K562 (cell line): ENCODE measurements around the gene PPIF.

Experiments
- CEBPG ChIP-seq, 3 experiments: fragments of 200-800 bp in 1 of 3; sonication (Bioruptor generic) in 1 of 3; sonication (generic) in 1 of 3; formaldehyde crosslinking in 1 of 3; IDR thresholded peaks in 2 of 3; conservative IDR thresholded peaks in 1 of 3; 2 replicates each; pipeline versions ENCODE4 v1.6.1 to v1.8.0; 2016 to 2022; ENCODE audit warnings: missing compliant biosample characterization in 2 of 3, missing genetic modification characterization in 2 of 3, mild to moderate bottlenecking in 1 of 3, missing genetic modification reagents in 1 of 3
- CREB1 ChIP-seq, 2 experiments: sonication (generic) in 1 of 2; formaldehyde crosslinking in 1 of 2; IDR thresholded peaks; 2 replicates each; pipeline versions ENCODE4 v1.6.1 to v1.8.0; 2012 to 2022; ENCODE audit warnings: inconsistent platforms in 1 of 2, mild to moderate bottlenecking in 1 of 2, missing genetic modification reagents in 1 of 2, moderate library complexity in 1 of 2
- ETV1 ChIP-seq: fragments of 450-650 bp; conservative IDR thresholded peaks from 2 replicates; pipeline ENCODE4 v1.6.1; 2016; ENCODE audit warnings: missing genetic modification characterization, control low read depth, low read depth, missing compliant biosample characterization
- FOS ChIP-seq: IDR thresholded peaks from 3 replicates; pipeline ENCODE4 v1.6.1; 2011; ENCODE audit not compliant: insufficient read length; ENCODE audit errors: extremely low read depth
- MAFK ChIP-seq: IDR thresholded peaks from 2 replicates; pipeline ENCODE4 v1.6.1; 2011; ENCODE audit warnings: low read length, improper control_type of control experiment
- SMC3 ChIP-seq: conservative IDR thresholded peaks from 2 replicates; pipeline ENCODE4 v1.6.1; 2011; ENCODE audit warnings: low read depth, low read length, improper control_type of control experiment; ENCODE audit not compliant: insufficient read depth
- SPI1 ChIP-seq: IDR thresholded peaks from 2 replicates; pipeline ENCODE4 v1.6.1; 2011; ENCODE audit warnings: low read depth, low read length, control low read depth, borderline replicate concordance
- ZFP36 ChIP-seq: fragments of 150-350 bp; IDR thresholded peaks from 2 replicates; pipeline ENCODE4 v1.6.1; 2018; ENCODE audit warnings: low read length, low read depth; ENCODE audit not compliant: partially characterized antibody
- ZNF280B ChIP-seq: fragments of 250-450 bp; sonication (Bioruptor Pico); IDR thresholded peaks from 2 replicates; pipeline ENCODE4 v1.5.1; 2021; ENCODE audit warnings: mild to moderate bottlenecking
- ZNF644 ChIP-seq: fragments of 200-800 bp; sonication (Bioruptor generic); IDR thresholded peaks from 2 replicates; pipeline ENCODE4 v1.6.1; 2016; ENCODE audit warnings: low read depth, missing genetic modification characterization, missing compliant biosample characterization

- TF ChIP-seq ZNF644 (tag) (no peak), SMC3 (no peak), ETV1 (tag) (no peak), SPI1 (no peak), ZFP36 (no peak), MAFK (no peak), CEBPG (CRISPR knock-in tag; IDR thresholded peaks at IDR 0.05) (no peak), CEBPG (tag; conservative IDR thresholded peaks at IDR 0.05 in 1 of 2, IDR thresholded peaks at IDR 0.05 in 1 of 2) (no peak), ZNF280B (CRISPR knock-in tag) (no peak), CREB1 (IDR thresholded peaks at IDR 0.05) (no peak), CREB1 (CRISPR knock-in tag; IDR thresholded peaks at IDR 0.05) (no peak), FOS (no peak)
These were observed 46.6 kb upstream of the PPIF start for GRCh38 chr10:79300711-79301110.
